IPS-NIHi7 (cell line): ENCODE results near the gene LRRC3C.
A peak's percentile ranks its signal among the peaks of the same experiment; 100 is the strongest.
"Not testable (repeated sequence)": the region's sequence is repeated elsewhere in the genome, so short reads cannot be mapped to it uniquely, and the experiment has no call there.

Experiments used
- DNase-seq: peaks from one replicate; pipeline ENCODE4 v3.0.0; 2012; ENCODE audit warnings: mixed read lengths; ENCODE audit errors: extremely low spot score

LRRC3C gene, protein sequence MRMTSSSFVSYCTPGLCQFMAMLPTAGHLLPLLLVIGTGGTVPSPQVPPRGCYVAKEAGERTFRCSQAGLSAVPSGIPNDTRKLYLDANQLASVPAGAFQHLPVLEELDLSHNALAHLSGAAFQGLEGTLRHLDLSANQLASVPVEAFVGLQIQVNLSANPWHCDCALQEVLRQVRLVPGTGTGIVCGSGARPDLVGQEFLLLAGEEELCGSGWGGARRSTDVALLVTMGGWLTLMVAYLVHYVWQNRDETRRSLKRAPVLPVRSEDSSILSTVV

DNA sequence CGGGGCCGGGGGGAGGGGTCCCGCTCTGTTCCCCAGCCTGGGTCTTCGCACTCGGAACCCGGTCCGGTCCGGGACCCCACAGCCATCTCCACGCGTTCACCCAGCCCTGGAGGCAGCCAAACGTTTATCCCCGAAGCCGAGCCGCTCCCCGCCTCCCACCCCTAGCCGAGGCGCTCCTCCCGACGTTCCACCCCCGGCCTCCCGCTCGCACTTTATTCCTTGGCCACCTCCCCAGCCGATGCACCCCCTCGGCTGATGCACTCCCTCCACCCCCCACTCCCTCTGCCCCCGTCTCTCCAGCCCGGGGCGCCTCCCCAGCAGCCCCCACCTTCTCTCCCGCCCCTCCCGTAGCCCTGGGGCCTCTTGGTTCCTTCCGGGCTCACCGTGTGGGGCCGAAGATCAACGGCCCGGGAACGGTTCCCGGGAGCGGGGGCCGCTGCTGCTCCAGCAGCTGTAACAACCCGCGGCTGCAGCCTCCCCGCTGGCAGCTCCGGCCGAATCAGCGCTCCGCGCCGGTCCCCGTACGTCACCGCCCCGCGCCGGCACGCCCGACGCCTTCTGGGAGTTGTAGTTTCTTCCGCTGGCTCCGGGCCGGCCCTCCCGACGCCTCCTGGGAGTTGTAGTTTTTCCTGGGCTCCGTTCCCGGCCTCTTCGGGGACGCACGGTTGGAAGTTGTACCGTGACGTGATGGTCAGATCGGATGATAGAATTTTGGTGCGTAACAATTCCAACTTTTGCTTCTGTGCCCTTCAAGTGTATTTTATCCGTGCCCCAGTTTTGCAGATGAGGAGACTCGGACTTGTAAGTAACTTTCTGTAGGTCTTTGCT is at the start of gene LRRC3C, which contains the start of gene ORMDL3:
LRRC3C (plus strand) TSS at position 632 of the 828 bp plus-strand sequence. CDS start 13,792 bp downstream, outside the sequence.
ORMDL3 (minus strand) TSS at position 501 of the 828 bp plus-strand sequence. CDS start 3,398 bp downstream, outside the sequence.
- DNase-seq, result peak; percentile 95

GRCh38 chr17:39886102-39886501 is 41.4 kb upstream of the LRRC3C start:
- not testable (repeated sequence) for DNase-seq

DNA sequence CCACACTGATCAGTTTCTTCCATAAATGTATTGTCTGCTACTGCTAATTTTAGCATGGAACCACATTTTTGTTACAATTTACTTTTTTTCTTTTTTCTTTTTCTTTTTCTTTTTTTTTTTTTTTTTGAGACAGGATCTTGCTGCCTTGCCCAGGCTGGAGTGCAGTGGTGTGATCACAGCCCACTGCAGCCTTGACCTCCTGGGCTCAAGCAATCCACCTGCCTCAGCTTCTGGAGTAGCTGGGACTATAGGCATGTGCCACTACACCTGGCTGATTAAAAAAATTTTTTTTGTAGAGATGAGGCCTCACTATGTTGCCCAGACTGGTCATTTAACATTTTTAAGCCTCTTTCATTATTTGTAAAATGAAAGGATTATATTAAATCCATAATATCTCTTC is 40.5 kb upstream of the LRRC3C start:
- DNase-seq, result no peak

GRCh38 chr17:39889200-39889599 is 38.3 kb upstream of the LRRC3C start:
- no peak for DNase-seq

DNA sequence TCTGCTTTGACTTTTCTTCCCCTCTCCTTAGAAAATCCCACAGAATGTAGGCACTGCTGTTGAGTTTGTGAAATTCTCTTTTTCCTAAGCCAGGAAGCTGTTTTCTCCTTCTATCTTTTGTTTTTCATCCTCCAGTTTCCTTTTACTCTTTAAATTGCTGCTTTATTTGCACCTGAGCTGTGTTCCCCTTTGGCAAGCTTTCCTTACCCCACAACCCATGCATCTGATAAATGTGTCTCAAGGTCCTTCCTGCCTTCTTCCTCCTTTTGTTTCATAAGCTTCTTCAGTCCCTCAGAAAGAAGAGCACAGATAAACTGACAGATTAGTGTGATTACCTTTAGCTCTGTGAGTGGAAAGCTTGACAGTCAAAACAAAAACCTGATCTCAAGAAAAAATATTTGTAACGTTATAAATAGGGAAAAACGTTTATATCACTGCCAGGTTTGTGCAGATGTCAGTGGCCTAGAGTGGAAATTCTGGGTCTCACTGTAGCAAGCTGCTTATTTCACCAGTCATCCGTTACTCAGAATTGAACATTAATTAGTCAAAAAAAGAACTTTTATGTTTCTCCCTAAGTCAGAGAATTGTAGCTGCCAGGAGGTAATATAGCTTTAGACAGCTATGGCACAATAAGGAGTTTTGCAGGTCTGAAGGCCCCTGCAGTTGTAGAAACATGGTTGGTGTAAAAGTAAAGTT is 32.7 kb upstream of the LRRC3C start:
- DNase-seq, result no peak

GRCh38 chr17:39898088-39898487 is 29.4 kb upstream of the LRRC3C start:
- no peak for DNase-seq

- DNase-seq, result no peak
Observed at GRCh38 chr17:39899215-39899614, 28.3 kb upstream of the LRRC3C start.

DNA sequence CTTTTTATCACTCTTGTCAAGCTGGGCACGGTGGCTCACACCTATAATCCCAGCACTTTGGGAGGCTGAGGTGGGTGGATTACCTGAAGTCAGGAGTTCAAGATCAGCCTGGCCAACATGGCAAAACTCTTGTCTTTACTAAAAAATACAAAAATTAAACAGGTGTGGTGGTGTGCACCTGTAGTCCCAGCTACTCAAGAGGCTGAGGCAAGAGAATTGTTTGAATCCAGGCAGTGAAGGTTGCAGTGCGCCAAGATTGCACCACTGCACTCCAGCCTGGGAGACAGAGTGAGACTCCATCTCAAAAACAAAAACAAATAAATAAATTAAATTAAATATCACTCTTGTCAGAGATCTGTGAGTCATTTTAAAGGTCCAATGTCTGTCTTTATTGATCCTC is 25.5 kb upstream of the LRRC3C start:
- not testable (repeated sequence) for DNase-seq

- no peak for DNase-seq
Observed at GRCh38 chr17:39903158-39903884, 24.2 kb upstream of the LRRC3C start.

- no peak for DNase-seq
Observed at GRCh38 chr17:39904990-39905288, 22.6 kb upstream of the LRRC3C start.

DNA sequence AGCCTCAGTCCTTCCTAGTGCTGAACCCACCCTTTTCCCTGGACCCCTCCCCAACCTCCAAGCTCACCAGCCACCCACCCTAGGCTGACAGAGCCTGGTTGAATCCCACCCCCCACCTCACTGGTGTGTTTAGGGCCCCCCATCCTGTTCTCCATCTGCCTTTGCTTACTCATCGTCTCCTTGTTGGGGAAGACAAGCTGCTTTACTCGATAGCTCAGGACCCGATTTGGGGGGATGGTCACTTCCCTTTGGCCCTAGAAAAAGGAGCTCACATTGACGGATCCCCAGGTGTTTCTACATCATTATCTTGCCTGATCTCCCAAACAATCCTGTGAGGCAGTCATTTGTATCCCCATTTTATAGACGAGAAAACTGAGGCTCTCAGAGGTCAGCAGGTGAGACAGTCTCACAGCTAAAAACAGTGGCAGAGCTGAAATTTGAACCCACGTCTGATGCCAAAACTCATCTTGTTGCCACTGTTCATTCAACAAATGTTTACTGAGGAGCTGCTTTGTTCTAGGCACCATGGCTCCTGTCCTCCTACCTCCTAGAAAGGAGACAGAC is 18.7 kb upstream of the LRRC3C start:
- DNase-seq, result no peak

- DNase-seq, result no peak
Observed at GRCh38 chr17:39913989-39914388, 13.5 kb upstream of the LRRC3C start.

DNA sequence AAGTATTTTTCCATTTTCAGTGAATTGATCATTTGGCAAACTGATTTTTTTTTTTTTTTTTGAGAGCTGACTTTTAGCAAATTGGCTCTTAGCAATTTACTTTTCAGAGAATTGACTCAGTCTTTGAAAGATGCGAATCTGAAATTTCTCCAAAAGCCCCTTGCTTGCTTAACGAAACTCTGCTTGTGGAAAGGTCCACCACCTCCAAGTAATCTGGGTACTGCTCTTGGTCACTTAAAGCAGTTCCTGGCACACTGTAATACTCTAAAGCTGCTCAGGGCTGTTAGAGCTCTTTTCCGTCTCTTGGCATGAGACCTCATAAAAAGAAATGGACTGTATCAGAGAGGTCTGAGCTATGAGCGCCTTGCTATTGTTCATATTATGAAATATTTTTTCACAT is 12.0 kb upstream of the LRRC3C start:
- no peak for DNase-seq

DNA sequence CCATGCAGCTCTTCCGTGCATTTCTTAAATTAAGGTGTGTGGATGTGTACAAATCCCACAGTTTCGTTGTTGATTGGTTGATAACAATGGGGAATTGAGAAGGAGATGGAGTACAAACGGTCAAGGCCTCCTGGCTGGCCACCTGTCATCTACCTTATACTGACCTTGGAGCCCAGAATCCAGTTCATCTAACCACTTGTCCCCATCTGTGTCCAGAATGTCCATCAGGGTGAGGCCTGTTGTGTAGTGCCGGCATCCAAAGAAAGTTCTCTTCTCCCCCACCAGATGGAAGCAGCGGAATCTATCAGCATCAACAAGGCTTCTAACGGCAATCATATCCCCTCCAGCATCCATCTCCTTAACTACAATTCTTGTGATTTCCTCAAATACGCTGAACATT is 10.6 kb upstream of the LRRC3C start:
- DNase-seq, result peak; percentile 34

DNA sequence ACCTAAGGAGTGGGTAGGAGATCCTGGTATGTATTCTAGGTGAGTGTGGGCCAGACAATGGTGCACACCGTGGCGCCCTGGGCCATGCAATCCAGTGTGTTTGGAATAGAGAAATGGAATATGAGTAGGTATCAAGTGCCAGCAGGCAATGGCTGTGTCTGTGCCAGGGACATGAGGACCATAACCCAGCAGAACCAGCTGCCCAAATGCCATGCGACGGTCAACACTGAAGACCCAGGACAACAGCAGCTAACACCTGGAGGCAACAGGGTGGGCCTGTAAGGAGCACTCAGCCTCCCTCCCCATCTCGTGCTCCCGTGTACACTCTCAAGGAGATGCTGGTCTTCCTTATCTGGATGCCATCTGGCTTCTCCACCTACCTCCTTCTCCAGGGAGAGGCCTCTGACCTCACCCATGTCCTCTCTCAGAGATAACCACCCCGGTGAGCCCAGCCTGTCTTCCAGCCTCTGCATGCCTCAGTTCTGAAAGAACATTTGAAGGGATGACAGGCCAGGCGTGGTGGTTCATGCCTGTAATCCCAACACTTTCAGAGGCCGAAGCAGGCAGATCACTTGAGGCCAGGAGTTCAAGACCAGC is 8.3 kb upstream of the LRRC3C start:
- no peak for DNase-seq

- no peak for DNase-seq
Observed at GRCh38 chr17:39920218-39921210, 7.0 kb upstream of the LRRC3C start.

GRCh38 chr17:39921323-39921722 is 6.2 kb upstream of the LRRC3C start:
- DNase-seq, result no peak

GRCh38 chr17:39922006-39922405 is 5.5 kb upstream of the LRRC3C start:
- DNase-seq, result no peak

- DNase-seq, result no peak
Observed at GRCh38 chr17:39923230-39923629, 4.3 kb upstream of the LRRC3C start.
